DMS53 treated with DMSO at 0.1 percent for 48 hours (cell line): ENCODE measurements around the gene RGS7BP.
A peak's percentile ranks its signal among the peaks of the same experiment; 100 is the strongest.

Source experiments
- DNase-seq: peaks from one replicate; lab custom pipeline; 2025; ENCODE audit not compliant: unreplicated experiment; lab: John Stamatoyannopoulos, UW

The RGS7BP gene

GRCh38 chr5:64505769-64506566 is at the start of gene RGS7BP:
TSS of gene RGS7BP (plus strand) at chr5:64506015. CDS start at chr5:64506625, 610 bp downstream.
- peak; percentile 31 for DNase-seq

- DNase-seq, result no peak
Measured at GRCh38 chr5:64457846-64458245, 48.0 kb upstream of the RGS7BP start.

- no peak for DNase-seq
Measured at GRCh38 chr5:64458948-64459347, 46.9 kb upstream of the RGS7BP start.

- DNase-seq, result no peak
Measured at GRCh38 chr5:64462391-64462790, 43.4 kb upstream of the RGS7BP start.

- no peak for DNase-seq
Measured at GRCh38 chr5:64486163-64486562, 19.7 kb upstream of the RGS7BP start.

GRCh38 chr5:64487283-64487682 is 18.5 kb upstream of the RGS7BP start:
- DNase-seq, result peak; percentile 10

- DNase-seq, result no peak
Measured at GRCh38 chr5:64489857-64490256, 16.0 kb upstream of the RGS7BP start.

- no peak for DNase-seq
Measured at GRCh38 chr5:64497386-64497785, 8.4 kb upstream of the RGS7BP start.

- no peak for DNase-seq
Measured at GRCh38 chr5:64502196-64502595, 3.6 kb upstream of the RGS7BP start.

- no peak for DNase-seq
Measured at GRCh38 chr5:64506567-64507263, 900 bp downstream of the RGS7BP start.

- no peak for DNase-seq
Measured at GRCh38 chr5:64507264-64507605, 1.4 kb downstream of the RGS7BP start.

- no peak for DNase-seq
Measured at GRCh38 chr5:64509828-64510227, 4.0 kb downstream of the RGS7BP start.

GRCh38 chr5:64513492-64513891 is 7.7 kb downstream of the RGS7BP start:
- DNase-seq, result no peak

- no peak for DNase-seq
Measured at GRCh38 chr5:64514612-64515011, 8.8 kb downstream of the RGS7BP start.

- no peak for DNase-seq
Measured at GRCh38 chr5:64516216-64516615, 10.4 kb downstream of the RGS7BP start.

GRCh38 chr5:64518793-64519192 is 13.0 kb downstream of the RGS7BP start:
- DNase-seq, result no peak

GRCh38 chr5:64519263-64519662 is 13.4 kb downstream of the RGS7BP start:
- DNase-seq, result no peak

GRCh38 chr5:64526734-64527439 is 21.1 kb downstream of the RGS7BP start:
- no peak for DNase-seq

GRCh38 chr5:64530076-64530475 is 24.3 kb downstream of the RGS7BP start:
- DNase-seq, result no peak

GRCh38 chr5:64532212-64532611 is 26.4 kb downstream of the RGS7BP start:
- DNase-seq, result peak; percentile 18

- DNase-seq, result no peak
Measured at GRCh38 chr5:64532657-64533056, 26.8 kb downstream of the RGS7BP start.

GRCh38 chr5:64534033-64534432 is 28.2 kb downstream of the RGS7BP start:
- no peak for DNase-seq
